Tibial artery (tissue), 4 donors: ENCODE measurements around the gene NDUFS8.
A peak's percentile ranks its signal among the peaks of the same experiment; 100 is the strongest.

ENCODE experiments used
- DNase-seq, 2 donors: peaks; one replicate each; pipeline ENCODE4 v3.0.0-alpha.2; 2019
- H3K27ac ChIP-seq, 2 donors: fragments of 200-600 bp; sonication (generic) in 1 of 2; 1 replicate in 1 of 2; 2 replicates in 1 of 2; pipeline ENCODE4 v1.5.1; 2018 to 2019; ENCODE audit warnings: mild to moderate bottlenecking in 1 of 2
- H3K27me3 ChIP-seq, 2 donors: fragments of 200-600 bp; sonication (generic) in 1 of 2; one replicate each; pipeline versions ENCODE4 v1.5.1 to v1.6.0; 2016 to 2019
- H3K36me3 ChIP-seq, 3 donors: fragments of 200-600 bp; sonication (generic) in 2 of 3; one replicate each; pipeline ENCODE4 v1.5.1; 2016 to 2019; ENCODE audit warnings: mild to moderate bottlenecking in 2 of 3
- H3K4me1 ChIP-seq, 4 donors: fragments of 200-600 bp; sonication (generic) in 2 of 4; 1 replicate in 3 of 4; 2 replicates in 1 of 4; pipeline ENCODE4 v1.5.1; 2016 to 2019
- H3K4me3 ChIP-seq, 2 donors: fragments of 200-600 bp; sonication (generic) in 1 of 2; 1 replicate in 1 of 2; 2 replicates in 1 of 2; pipeline ENCODE4 v1.5.1; 2018 to 2019; ENCODE audit warnings: mild to moderate bottlenecking in 2 of 2
- H3K9me3 ChIP-seq, 3 donors: fragments of 200-600 bp; sonication (generic) in 1 of 3; one replicate each; pipeline ENCODE4 v1.5.1; 2016 to 2019
- intact Hi-C: fragments of 100-400 bp; cut with DNase I; formaldehyde crosslinking; loops from one replicate; pipeline ENCODE4 v1.15.0; 2023; ENCODE audit warnings: low total_unique reads
- TF ChIP-seq, protein P1 (sequence below), 2 experiments: fragments of 200-600 bp in 1 of 2; fragments of 450-650 bp in 1 of 2; IDR thresholded peaks; one replicate each; pipeline ENCODE4 v1.5.1; 2017 to 2019; ENCODE audit warnings: antibody characterized with exemption in 2 of 2, mild to moderate bottlenecking in 1 of 2, moderate library complexity in 1 of 2

Gene NDUFS8

DNA sequence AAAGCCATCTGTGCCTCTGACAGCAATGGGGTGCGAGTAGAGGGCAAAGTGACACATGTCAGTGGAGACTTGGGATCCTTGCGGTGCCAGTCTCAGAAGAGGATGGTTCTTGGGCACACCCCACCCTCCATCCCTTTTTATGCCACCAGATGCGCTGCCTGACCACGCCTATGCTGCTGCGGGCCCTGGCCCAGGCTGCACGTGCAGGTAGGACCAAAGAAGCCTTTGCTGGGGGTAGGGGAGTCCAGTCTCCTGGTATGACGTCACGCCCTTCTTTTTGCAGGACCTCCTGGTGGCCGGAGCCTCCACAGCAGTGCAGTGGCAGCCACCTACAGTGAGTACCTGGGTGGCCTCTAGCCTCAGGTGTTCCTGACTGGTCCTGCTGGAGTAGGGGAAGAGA, 1.5 kb downstream of the NDUFS8 start:
- intact Hi-C loops, result no loop called here
- Histone ChIP-seq H3K27ac (peak overlapping the region; percentile 80 to 81), H3K9me3 (no peaks in the 10 kb centered on the region), H3K27me3 (no peaks in the 10 kb centered on the region), H3K4me3 (peak overlapping the region in 1 of 2 donors; percentile 78), H3K4me1 (peaks cover 0 to 37% (median 24%) of the 10 kb centered on the region in 4 donors), H3K36me3 (peaks cover 0 to 44% (median 20%) of the 10 kb centered on the region in 3 donors)
- TF ChIP-seq, protein P1, sequence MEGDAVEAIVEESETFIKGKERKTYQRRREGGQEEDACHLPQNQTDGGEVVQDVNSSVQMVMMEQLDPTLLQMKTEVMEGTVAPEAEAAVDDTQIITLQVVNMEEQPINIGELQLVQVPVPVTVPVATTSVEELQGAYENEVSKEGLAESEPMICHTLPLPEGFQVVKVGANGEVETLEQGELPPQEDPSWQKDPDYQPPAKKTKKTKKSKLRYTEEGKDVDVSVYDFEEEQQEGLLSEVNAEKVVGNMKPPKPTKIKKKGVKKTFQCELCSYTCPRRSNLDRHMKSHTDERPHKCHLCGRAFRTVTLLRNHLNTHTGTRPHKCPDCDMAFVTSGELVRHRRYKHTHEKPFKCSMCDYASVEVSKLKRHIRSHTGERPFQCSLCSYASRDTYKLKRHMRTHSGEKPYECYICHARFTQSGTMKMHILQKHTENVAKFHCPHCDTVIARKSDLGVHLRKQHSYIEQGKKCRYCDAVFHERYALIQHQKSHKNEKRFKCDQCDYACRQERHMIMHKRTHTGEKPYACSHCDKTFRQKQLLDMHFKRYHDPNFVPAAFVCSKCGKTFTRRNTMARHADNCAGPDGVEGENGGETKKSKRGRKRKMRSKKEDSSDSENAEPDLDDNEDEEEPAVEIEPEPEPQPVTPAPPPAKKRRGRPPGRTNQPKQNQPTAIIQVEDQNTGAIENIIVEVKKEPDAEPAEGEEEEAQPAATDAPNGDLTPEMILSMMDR (IDR thresholded peaks at IDR 0.05), result no peak
- DNase-seq, result no peak

DNA sequence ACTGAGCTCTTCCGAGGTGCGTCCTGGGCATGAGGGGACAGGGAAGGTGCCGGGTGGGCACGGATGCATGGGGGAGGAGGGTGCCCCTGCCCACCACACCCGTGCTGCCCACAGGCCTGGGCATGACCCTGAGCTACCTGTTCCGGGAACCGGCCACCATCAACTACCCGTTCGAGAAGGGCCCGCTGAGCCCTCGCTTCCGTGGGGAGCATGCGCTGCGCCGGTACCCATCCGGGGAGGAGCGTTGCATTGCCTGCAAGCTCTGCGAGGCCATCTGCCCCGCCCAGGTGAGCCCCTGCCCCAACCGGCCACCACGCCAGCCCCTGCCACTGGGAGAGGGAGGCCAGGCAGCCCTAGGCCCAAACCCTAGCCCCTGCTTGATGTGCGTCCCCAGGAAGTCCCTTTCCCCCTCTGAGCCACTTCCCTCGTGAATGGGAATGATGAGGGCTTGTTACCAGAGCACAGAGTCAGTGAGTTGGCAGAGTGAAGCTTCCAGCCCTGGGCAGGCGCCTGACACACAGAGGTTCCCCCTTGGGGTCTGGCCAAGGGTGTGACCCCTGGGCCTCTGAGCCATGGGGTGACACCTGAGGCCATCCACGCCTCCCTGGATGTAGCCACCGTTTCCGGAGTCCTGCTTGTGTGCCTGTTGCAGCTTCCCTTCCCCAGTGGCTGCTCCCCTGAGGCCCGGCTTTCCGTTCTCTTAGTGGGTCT, 2.7 kb downstream of the NDUFS8 start:
- intact Hi-C loops, result no loop called here
- Histone ChIP-seq H3K27ac (no peak overlapping the region), H3K9me3 (no peaks in the 10 kb centered on the region), H3K4me3 (no peak overlapping the region), H3K4me1 (peaks cover 0 to 49% (median 33%) of the 10 kb centered on the region in 4 donors), H3K27me3 (no peaks in the 10 kb centered on the region), H3K36me3 (peaks cover 0 to 45% (median 20%) of the 10 kb centered on the region in 3 donors)
- no peak for DNase-seq
- TF ChIP-seq, protein P1 (IDR thresholded peaks at IDR 0.05), result no peak

DNA sequence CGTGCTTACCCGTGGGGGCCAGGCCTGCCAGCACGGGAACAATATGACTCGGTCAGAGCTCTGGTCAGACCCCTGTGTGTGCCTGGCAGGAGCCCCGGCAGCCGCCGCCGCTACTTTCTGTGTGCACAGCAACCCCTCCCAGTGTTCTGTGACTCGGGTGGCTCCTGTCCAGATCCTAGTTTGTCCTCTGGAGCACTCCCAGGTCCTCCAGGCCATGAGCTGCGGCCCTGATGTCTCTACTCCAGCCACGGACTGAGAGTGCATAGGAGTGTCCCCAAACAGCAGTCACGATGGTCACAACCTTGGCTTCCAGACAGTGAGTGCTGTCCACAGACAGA, 3.2 kb downstream of the NDUFS8 start:
- Histone ChIP-seq H3K27me3 (no peaks in the 10 kb centered on the region), H3K9me3 (no peaks in the 10 kb centered on the region), H3K27ac (no peak overlapping the region), H3K36me3 (peaks cover 0 to 45% (median 20%) of the 10 kb centered on the region in 3 donors), H3K4me3 (no peak overlapping the region), H3K4me1 (peaks cover 0 to 54% (median 39%) of the 10 kb centered on the region in 4 donors)
- TF ChIP-seq, protein P1 (IDR thresholded peaks at IDR 0.05), result no peak
- DNase-seq, result no peak
- intact Hi-C loops, result no loop called here

DNA sequence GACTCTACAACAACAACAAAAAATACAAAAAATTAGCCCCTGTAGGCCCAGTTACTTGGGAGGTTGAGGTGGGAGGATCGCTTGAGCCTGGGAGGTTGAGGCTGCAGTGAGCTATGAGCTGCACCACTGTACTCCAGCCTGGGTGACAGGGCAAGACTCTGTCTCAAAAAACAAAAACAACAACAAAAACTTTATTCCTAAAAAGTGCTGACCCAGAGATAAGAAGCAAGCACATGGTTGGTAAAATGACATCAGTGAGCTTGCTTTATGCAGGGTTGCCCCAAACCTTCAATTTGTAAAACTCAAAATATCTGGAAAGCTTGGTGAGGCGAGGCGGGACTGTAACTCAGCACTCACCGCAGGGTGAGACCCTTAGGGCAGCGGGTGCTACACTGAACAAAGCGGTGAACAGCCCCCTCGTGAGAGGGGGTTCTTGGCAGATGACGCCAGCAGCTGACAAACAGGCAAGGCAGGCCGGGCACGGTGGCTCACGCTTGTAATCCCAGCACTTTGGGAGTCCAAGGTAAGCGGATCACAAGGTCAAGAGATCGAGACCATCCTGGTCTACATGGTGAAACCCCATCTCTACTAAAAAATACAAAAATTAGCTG, 4.9 kb downstream of the NDUFS8 start:
- intact Hi-C loops, result no loop called here
- Histone ChIP-seq H3K9me3 (no peaks in the 10 kb centered on the region), H3K4me3 (no peak overlapping the region), H3K4me1 (peaks cover 0 to 60% (median 46%) of the 10 kb centered on the region in 4 donors), H3K27ac (no peak overlapping the region), H3K27me3 (no peaks in the 10 kb centered on the region), H3K36me3 (peaks cover 0 to 45% (median 20%) of the 10 kb centered on the region in 3 donors)
- TF ChIP-seq, protein P1 (IDR thresholded peaks at IDR 0.05), result no peak
- no peak for DNase-seq

DNA sequence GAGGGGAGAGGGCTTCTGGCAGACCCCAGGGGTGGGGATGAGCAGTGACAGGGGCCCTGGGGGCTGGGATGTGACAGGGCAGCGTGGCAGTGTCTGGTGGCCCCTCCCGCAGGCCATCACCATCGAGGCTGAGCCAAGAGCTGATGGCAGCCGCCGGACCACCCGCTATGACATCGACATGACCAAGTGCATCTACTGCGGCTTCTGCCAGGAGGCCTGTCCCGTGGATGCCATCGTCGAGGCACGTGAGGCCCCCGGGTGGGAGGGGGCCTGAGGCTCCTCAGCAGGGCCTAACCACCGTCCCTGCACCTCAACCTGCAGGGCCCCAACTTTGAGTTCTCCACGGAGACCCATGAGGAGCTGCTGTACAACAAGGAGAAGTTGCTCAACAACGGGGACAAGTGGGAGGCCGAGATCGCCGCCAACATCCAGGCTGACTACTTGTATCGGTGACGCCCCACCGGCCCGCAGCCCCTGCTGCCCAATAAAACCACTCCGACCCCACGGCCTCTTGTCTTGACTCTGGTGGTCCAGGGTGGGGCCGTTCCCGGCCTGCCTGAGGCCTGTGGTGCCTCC, 5.7 kb downstream of the NDUFS8 start:
- intact Hi-C loops, result no loop called here

More for the DNA sequence above, 5.7 kb downstream of the NDUFS8 start:
- H3K4me3 ChIP-seq, result no peak overlapping the region
- H3K27ac ChIP-seq, result peak overlapping the region; percentile 49 to 94
- no peak for DNase-seq
- no peaks in the 10 kb centered on the region for H3K9me3 ChIP-seq
- peaks cover 0 to 46% (median 20%) of the 10 kb centered on the region in 3 donors for H3K36me3 ChIP-seq
- peaks cover 0 to 65% (median 51%) of the 10 kb centered on the region in 4 donors for H3K4me1 ChIP-seq
- H3K27me3 ChIP-seq, result no peaks in the 10 kb centered on the region
- TF ChIP-seq, protein P1 (IDR thresholded peaks at IDR 0.05), result no peak
